ENCODE results near the gene PTPRJ.

DNA sequence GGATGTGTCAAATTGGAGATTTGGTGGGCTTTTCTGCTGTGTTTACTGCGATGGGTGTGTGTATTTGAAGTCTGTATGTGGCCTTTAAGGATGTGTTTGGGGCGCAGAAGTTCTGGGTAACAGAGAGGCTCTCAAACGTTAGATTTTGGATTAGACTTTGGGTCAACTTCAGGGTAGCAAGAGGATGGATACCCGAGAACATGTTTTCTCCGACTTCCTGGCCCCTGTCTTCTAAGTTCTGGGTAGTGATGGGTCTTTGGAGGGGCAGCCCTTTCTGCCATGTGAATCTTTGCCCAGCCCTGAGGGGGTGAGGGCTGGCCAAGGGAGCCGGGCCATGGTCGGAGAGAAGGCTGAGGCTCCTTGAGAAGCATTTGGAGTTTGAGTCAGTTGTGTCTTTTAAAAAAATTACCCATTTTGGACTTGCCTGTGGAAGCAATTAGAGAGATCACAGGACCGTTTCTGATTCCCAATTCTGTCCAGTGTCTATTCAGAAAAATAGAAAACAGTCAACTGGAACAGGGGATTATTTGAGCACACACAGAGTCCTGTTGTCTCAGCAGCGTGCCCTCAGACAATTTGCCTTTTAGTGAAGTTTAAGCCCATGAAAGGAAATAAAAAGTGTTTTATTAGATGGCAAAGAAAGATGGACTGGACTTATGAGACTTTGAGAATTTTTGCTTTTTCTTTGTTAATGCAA, 114.4 kb downstream of the PTPRJ start:
- TF ChIP-seq TAF1 (IDR thresholded peaks at IDR 0.05; ENCODE audit: low read depth) (no peak), EP300 (conservative IDR thresholded peaks at IDR 0.05; ENCODE audit: poor library complexity, severe bottlenecking) (no peak), POLR2AphosphoS5 (IDR thresholded peaks at IDR 0.05) (no peak), SMC3 (conservative IDR thresholded peaks at IDR 0.05; ENCODE audit: poor library complexity) (no peak), CTCF (IDR thresholded peaks at IDR 0.05; ENCODE audit: poor library complexity, severe bottlenecking) (no peak), EZH2 (IDR thresholded peaks at IDR 0.05; ENCODE audit: borderline replicate concordance, insufficient read depth, low read length, poor library complexity, severe bottlenecking) (no peak)
